H1 (cell line): ENCODE measurements around the gene PCTP. TPM values are rescaled to one million over a fixed set of nuclear protein-coding genes. Genes with fewer than 3 reads are reported as not detected.

Experiments
- CTCF ChIA-PET: fragments of 300-600 bp; sonication (Branson Sonifier 250); formaldehyde crosslinking; loops from one replicate; lab custom pipeline; 2021; ENCODE audit not compliant: partially characterized antibody; lab: Charles Lee
- POLR2A ChIA-PET: fragments of 300-600 bp; sonication (Branson Sonifier 250); formaldehyde crosslinking; loops from one replicate; lab custom pipeline; 2021; ENCODE audit warnings: inconsistent platforms; ENCODE audit not compliant: partially characterized antibody; lab: Charles Lee
- DNase-seq, 2 experiments: peaks; one replicate each; pipeline versions ENCODE4 v3.0.0 to v3.0.0-alpha.2; 2010 to 2022; ENCODE audit warnings: low spot score in 2 of 2, low read depth in 1 of 2, mixed read lengths in 1 of 2
- FAIRE-seq: peaks from 2 replicates; lab custom pipeline; 2011; peaks lifted over from hg19 to GRCh38; lab: Jason Lieb, UNC
- H2AFZ ChIP-seq: 2 replicates; pipeline ENCODE4 v1.8.1; 2012; ENCODE audit warnings: low read length, inconsistent platforms
- H2AK5ac ChIP-seq: 2 replicates; pipeline ENCODE4 v1.6.1; 2013; ENCODE audit warnings: low read depth, low read length
- H2BK120ac ChIP-seq: replicated peaks from 2 replicates; pipeline ENCODE3; 2013; ENCODE audit warnings: low read depth, low read length, inconsistent platforms
- H2BK12ac ChIP-seq: 2 replicates; pipeline ENCODE4 v1.6.1; 2013; ENCODE audit warnings: low read depth, low read length
- H2BK15ac ChIP-seq: 2 replicates; pipeline ENCODE4 v1.6.1; 2013; ENCODE audit warnings: low read length
- H2BK20ac ChIP-seq: 2 replicates; pipeline ENCODE4 v1.6.1; 2013; ENCODE audit warnings: low read length
- H2BK5ac ChIP-seq: 2 replicates; pipeline ENCODE4 v1.6.1; 2013; ENCODE audit warnings: low read depth, low read length
- H3K14ac ChIP-seq: 2 replicates; pipeline ENCODE4 v1.6.1; 2013; ENCODE audit warnings: inconsistent platforms; ENCODE audit not compliant: insufficient read length
- H3K18ac ChIP-seq: 2 replicates; pipeline ENCODE4 v1.6.1; 2013; ENCODE audit warnings: low read length; ENCODE audit errors: extremely low read depth
- H3K23ac ChIP-seq: 2 replicates; pipeline ENCODE4 v1.6.1; 2013; ENCODE audit warnings: inconsistent platforms; ENCODE audit not compliant: insufficient read length
- H3K23me2 ChIP-seq: 2 replicates; pipeline ENCODE4 v1.6.1; 2013; ENCODE audit warnings: low read depth, low read length
- H3K27ac ChIP-seq: 2 replicates; pipeline ENCODE4 v1.6.1; 2011; ENCODE audit warnings: low read depth, low read length, inconsistent platforms
- H3K27me3 ChIP-seq, 4 experiments: replicated peaks in 1 of 4; 1 replicate in 1 of 4; 2 replicates in 3 of 4; pipeline versions ENCODE4 v1.6.1 to v1.8.1; 2011 to 2013; ENCODE audit warnings: low read length in 3 of 4, mild to moderate bottlenecking in 3 of 4, inconsistent platforms in 2 of 4, mixed read lengths in 2 of 4, moderate library complexity in 1 of 4; ENCODE audit not compliant: control insufficient read depth in 3 of 4, insufficient read depth in 3 of 4; ENCODE audit errors: extremely low read depth in 1 of 4
- H3K36me3 ChIP-seq, 4 experiments: 2 replicates each; pipeline versions ENCODE4 v1.6.1 to v1.8.1; 2011 to 2013; ENCODE audit warnings: mild to moderate bottlenecking in 4 of 4, low read length in 3 of 4, moderate library complexity in 2 of 4, control low read depth in 1 of 4, inconsistent platforms in 1 of 4; ENCODE audit not compliant: insufficient read depth in 4 of 4, control insufficient read depth in 2 of 4
- H3K4ac ChIP-seq: replicated peaks from 2 replicates; pipeline ENCODE3; 2013; ENCODE audit warnings: low read length, low read depth, mixed read lengths, inconsistent platforms; ENCODE audit not compliant: insufficient read length
- H3K4me1 ChIP-seq, 4 experiments: replicated peaks in 1 of 4; 1 replicate in 1 of 4; 2 replicates in 3 of 4; pipeline versions ENCODE4 v1.6.1 to v1.8.1; 2011 to 2013; ENCODE audit warnings: low read length in 3 of 4, inconsistent platforms in 2 of 4, mixed read lengths in 1 of 4; ENCODE audit not compliant: insufficient read depth in 4 of 4, control insufficient read depth in 3 of 4
- H3K4me2 ChIP-seq, 2 experiments: 2 replicates each; pipeline versions ENCODE4 v1.6.1 to v1.8.1; 2011 to 2013; ENCODE audit warnings: low read depth in 2 of 2, low read length in 2 of 2, control low read depth in 1 of 2, inconsistent platforms in 1 of 2, mild to moderate bottlenecking in 1 of 2; ENCODE audit not compliant: insufficient read depth in 1 of 2
- H3K4me3 ChIP-seq, 4 experiments: fragments of 200-600, 300-600 bp in 1 of 4; sonication (generic), shearing (Covaris generic), sonication (Bioruptor Twin) in 1 of 4; 2 replicates each; pipeline versions ENCODE4 v1.5.1 to v1.8.1; 2011 to 2016; ENCODE audit warnings: low read length in 4 of 4, low read depth in 3 of 4, control low read depth in 2 of 4, inconsistent platforms in 2 of 4, mild to moderate bottlenecking in 2 of 4, mixed read lengths in 1 of 4, moderate library complexity in 1 of 4; ENCODE audit not compliant: insufficient read depth in 2 of 4; ENCODE audit errors: extremely low read depth in 1 of 4
- H3K56ac ChIP-seq: replicated peaks from 2 replicates; pipeline ENCODE3; 2013; ENCODE audit warnings: low read depth, mild to moderate bottlenecking, mixed read lengths, low read length, inconsistent platforms; ENCODE audit not compliant: insufficient read length
- H3K79me1 ChIP-seq: 2 replicates; pipeline ENCODE4 v1.6.1; 2013; ENCODE audit warnings: low read depth, low read length, control low read depth
- H3K79me2 ChIP-seq, 2 experiments: 2 replicates each; pipeline versions ENCODE4 v1.6.1 to v1.8.1; 2012 to 2013; ENCODE audit warnings: low read length in 2 of 2, mild to moderate bottlenecking in 2 of 2, inconsistent platforms in 1 of 2; ENCODE audit not compliant: insufficient read depth in 2 of 2, control insufficient read depth in 1 of 2
- H3K9ac ChIP-seq, 4 experiments: replicated peaks in 1 of 4; 1 replicate in 1 of 4; 2 replicates in 3 of 4; pipeline versions ENCODE4 v1.6.1 to v1.8.1; 2011 to 2013; ENCODE audit warnings: low read depth in 3 of 4, low read length in 3 of 4, control low read depth in 2 of 4, mild to moderate bottlenecking in 2 of 4, moderate library complexity in 2 of 4, inconsistent platforms in 1 of 4; ENCODE audit errors: extremely low read depth in 1 of 4
- H3K9me3 ChIP-seq, 2 experiments: 2 replicates each; pipeline versions ENCODE4 v1.6.1 to v1.8.1; 2012 to 2013; ENCODE audit warnings: mild to moderate bottlenecking in 2 of 2, moderate library complexity in 2 of 2, control low read depth in 1 of 2, inconsistent platforms in 1 of 2, low read depth in 1 of 2, low read length in 1 of 2, mixed read lengths in 1 of 2; ENCODE audit not compliant: insufficient read depth in 2 of 2
- H4K20me1 ChIP-seq, 2 experiments: replicated peaks in 1 of 2; 2 replicates each; pipeline versions ENCODE3 to v1.8.1; 2011 to 2013; ENCODE audit warnings: inconsistent platforms in 2 of 2, low read length in 2 of 2, mild to moderate bottlenecking in 1 of 2; ENCODE audit not compliant: insufficient read depth in 2 of 2, control insufficient read depth in 1 of 2
- H4K5ac ChIP-seq: 2 replicates; pipeline ENCODE4 v1.6.1; 2013; ENCODE audit warnings: low read length, low read depth, mixed read lengths, inconsistent platforms; ENCODE audit not compliant: insufficient read length
- H4K8ac ChIP-seq: 2 replicates; pipeline ENCODE4 v1.8.0; 2013; ENCODE audit warnings: mild to moderate bottlenecking, moderate library complexity, low read length, inconsistent platforms; ENCODE audit not compliant: insufficient read depth; ENCODE audit errors: extremely low read depth
- H4K91ac ChIP-seq: replicated peaks from 2 replicates; pipeline ENCODE3; 2013; ENCODE audit warnings: low read length, mixed read lengths, inconsistent platforms; ENCODE audit not compliant: insufficient read length
- CEBPB ChIP-seq: IDR thresholded peaks from 2 replicates; pipeline ENCODE4 v1.6.1; 2012; ENCODE audit warnings: low read depth, low read length
- CHD2 ChIP-seq: IDR thresholded peaks from 2 replicates; pipeline ENCODE4 v1.6.1; 2012; ENCODE audit warnings: low read length, improper control_type of control experiment
- GABPA ChIP-seq: IDR thresholded peaks from 2 replicates; pipeline ENCODE4 v1.6.1; 2011; ENCODE audit warnings: mild to moderate bottlenecking, low read length, moderate library complexity, borderline replicate concordance; ENCODE audit not compliant: insufficient read depth
- HDAC6 ChIP-seq: IDR thresholded peaks from one replicate; pipeline ENCODE4 v1.7.1; 2012; ENCODE audit warnings: low read depth, mild to moderate bottlenecking, inconsistent platforms, low read length, moderate library complexity
- KDM4A ChIP-seq: IDR thresholded peaks from one replicate; pipeline ENCODE4 v1.7.1; 2012; ENCODE audit warnings: low read depth, mild to moderate bottlenecking, moderate library complexity, low read length, inconsistent platforms; ENCODE audit not compliant: severe bottlenecking
- NANOG ChIP-seq: IDR thresholded peaks from 2 replicates; pipeline ENCODE4 v1.6.1; 2011; ENCODE audit warnings: low read length, low read depth, mild to moderate bottlenecking, inconsistent platforms; ENCODE audit not compliant: insufficient read depth, poor library complexity, severe bottlenecking
- POLR2A ChIP-seq, 2 experiments: IDR thresholded peaks; 1 replicate in 1 of 2; 2 replicates in 1 of 2; pipeline ENCODE4 v1.6.1; 2011; ENCODE audit warnings: low read depth in 2 of 2, low read length in 2 of 2, mild to moderate bottlenecking in 2 of 2; ENCODE audit errors: control extremely low read depth in 1 of 2
- SP4 ChIP-seq: IDR thresholded peaks from 2 replicates; pipeline ENCODE4 v1.6.1; 2012; ENCODE audit warnings: low read length, inconsistent platforms
- WGBS, 2 experiments: shearing (Covaris generic) in 1 of 2; methylation state at CpG; one replicate each; pipeline versions ENCODE4 v1.1.6 to v1.1.7; 2013 to 2015; ENCODE audit warnings: low lambda C conversion rate in 2 of 2, mixed read lengths in 2 of 2, inconsistent platforms in 1 of 2, low coverage in 1 of 2, missing lambda C conversion rate in 1 of 2; ENCODE audit not compliant: insufficient replicate concordance in 2 of 2, insufficient coverage in 1 of 2, insufficient read length in 1 of 2; ENCODE audit errors: extremely low coverage in 1 of 2, missing lambda C conversion rate in 1 of 2; 5-methylcytosine and 5-hydroxymethylcytosine counted together
- polyA plus RNA-seq, 7 experiments: library from polyadenylated mRNA; depleted of rRNA in 3 of 7; stranded (reverse) in 5 of 7; unstranded in 2 of 7; fragments of >200 nt in 5 of 7; fragments of 200-250 nt in 2 of 7; gene quantifications; 1 replicate in 5 of 7; 2 replicates in 1 of 7; 4 replicates in 1 of 7; pipeline versions ENCODE4 v1.2.1 to v1.2.3, GENCODE V29; 2011 to 2013; ENCODE audit warnings: missing spikeins in 2 of 7, mixed read lengths in 2 of 7
- total RNA-seq: library from RNA; stranded (reverse); fragmentation: NEBNext Ultra II Directional; extraction: Animal tissue kit (Norgen Biotek cat#: 25700); gene quantifications from 2 replicates; pipeline ENCODE4 v1.2.1, GENCODE V29; 2021

Gene PCTP
- total and polyA plus RNA-seq, 2 of the 8 experiments (the other 6 are each of a cell fraction or from before 2014, with no cell fraction given) = 14.1 to 14.6 TPM

GRCh38 chr17:55749985-55750384 lies 866 bp upstream of the PCTP start:
- peaks cover 2 to 7% (median 3%) of the 10 kb centered on the region in 4 experiments; a peak in 2 of 7 replicates for H3K4me1 ChIP-seq
- no peaks in the 10 kb centered on the region for H4K20me1 ChIP-seq
- H2BK12ac ChIP-seq = no peak overlapping the region
- peaks cover 0 to 3% of the 10 kb centered on the region in 2 experiments; a peak in 1 of 4 replicates for H3K79me2 ChIP-seq
- H3K56ac ChIP-seq = no peak overlapping the region
- no peak overlapping the region for H3K4me3 ChIP-seq
- no peak overlapping the region for H3K14ac ChIP-seq
- 88% methylated on average over 4 of the region's 4 CpGs; no CpG with 5 or more reads in 1 of the 2 experiments for WGBS, 2 experiments
- FAIRE-seq = no peak
- no peak overlapping the region for H2BK120ac ChIP-seq
- no peak overlapping the region for H3K9ac ChIP-seq
- H2AFZ ChIP-seq = no peak overlapping the region
- no peak overlapping the region for H2BK15ac ChIP-seq
- H3K23ac ChIP-seq = no peak overlapping the region
- DNase-seq = no peak
- no peak overlapping the region for H4K91ac ChIP-seq
- peak overlapping the region in 1 of 2 experiments; percentile 77; a peak in 1 of 4 replicates for H3K4me2 ChIP-seq
- TF ChIP-seq CHD2 (no peak), CEBPB (no peak), NANOG (no peak), SP4 (no peak), GABPA (no peak), HDAC6 (no peak), KDM4A (no peak), POLR2A (IDR thresholded peaks at IDR 0.05; ENCODE audit: control extremely low read depth in 1 of 2, low read depth in 2 of 2, low read length in 2 of 2) (no peak)
- TF ChIP-seq, all 59 proteins: peak for 0
- H3K23me2 ChIP-seq = no peaks in the 10 kb centered on the region
- no peak overlapping the region for H3K18ac ChIP-seq
- POLR2A ChIA-PET = interaction anchor here (1.1 kb wide), 1 partner anchor 27 kb away, joined by 3 read pairs; the partner anchor contains the start of gene TMEM100
- H3K9me3 ChIP-seq = no peaks in the 10 kb centered on the region
- no peak overlapping the region for H2BK5ac ChIP-seq
- H3K4ac ChIP-seq = no peak overlapping the region
- H3K27ac ChIP-seq = no peak overlapping the region
- H2BK20ac ChIP-seq = no peak overlapping the region
- H4K8ac ChIP-seq = no peak overlapping the region
- H4K5ac ChIP-seq = no peak overlapping the region
- H3K36me3 ChIP-seq = no peaks in the 10 kb centered on the region
- CTCF ChIA-PET = interaction anchor here (0.6 to 2.6 kb wide), 11 partner anchors 10 to 225 kb away, joined by 3 to 13 read pairs (median 5); no protein-coding TSS in a partner anchor
- H3K79me1 ChIP-seq = no peaks in the 10 kb centered on the region
- H2AK5ac ChIP-seq = no peak overlapping the region
- H3K27me3 ChIP-seq = no peaks in the 10 kb centered on the region
